ENCODE data around the gene KCNK10. TPM values are rescaled to one million over a fixed set of nuclear protein-coding genes. Genes with fewer than 3 reads are reported as not detected.

The KCNK10 gene
- total and polyA plus RNA-seq, 2 of the 8 experiments (the other 6 are each of a cell fraction or from before 2014, with no cell fraction given), result 0.45 to 0.63 TPM

GRCh38 chr14:88231603-88232002 is 91.5 kb downstream of the KCNK10 start:
- H2BK15ac ChIP-seq (ENCODE audit: low read length), result no peak overlapping the region
- H3K18ac ChIP-seq (ENCODE audit: extremely low read depth, low read length), result no peak overlapping the region
- no peaks in the 10 kb centered on the region for H3K79me2 ChIP-seq (ENCODE audit: control insufficient read depth in 1 of 2, insufficient read depth in 2 of 2, low read length in 2 of 2)
- no peaks in the 10 kb centered on the region for H3K79me1 ChIP-seq (ENCODE audit: low read depth, low read length)
- TF ChIP-seq KDM1A (IDR thresholded peaks at IDR 0.05; ENCODE audit: borderline replicate concordance, low read length), result no peak
- no peak for TF ChIP-seq TEAD4 (IDR thresholded peaks at IDR 0.05; ENCODE audit: low read depth, low read length)
- no peak for TF ChIP-seq ASH2L (IDR thresholded peaks at IDR 0.05; ENCODE audit: low read length)
- TF ChIP-seq EZH2 (IDR thresholded peaks at IDR 0.05; ENCODE audit: low read depth, low read length, severe bottlenecking), result no peak
- TF ChIP-seq ZNF274 (IDR thresholded peaks at IDR 0.05; ENCODE audit: borderline replicate concordance, extremely low read depth, low read length), result no peak
- TF ChIP-seq NANOG (IDR thresholded peaks at IDR 0.05; ENCODE audit: insufficient read depth, low read depth, low read length, poor library complexity, severe bottlenecking), result no peak
- no peak for TF ChIP-seq SIX5 (IDR thresholded peaks at IDR 0.05; ENCODE audit: low read depth, low read length)
- no peak for TF ChIP-seq CEBPB (IDR thresholded peaks at IDR 0.05; ENCODE audit: low read depth, low read length)
- TF ChIP-seq KDM4A (IDR thresholded peaks at IDR 0.05; ENCODE audit: low read depth, low read length, severe bottlenecking), result no peak
- no peak overlapping the region for H2AFZ ChIP-seq (ENCODE audit: low read length)
- no peaks in the 10 kb centered on the region for H3K36me3 ChIP-seq (ENCODE audit: control insufficient read depth in 2 of 4, insufficient read depth in 4 of 4, low read length in 3 of 4)
- H3K23ac ChIP-seq (ENCODE audit: insufficient read length), result no peak overlapping the region
- no peaks in the 10 kb centered on the region for H3K23me2 ChIP-seq (ENCODE audit: low read depth, low read length)
- no peak overlapping the region for H2BK120ac ChIP-seq (replicated peaks; ENCODE audit: low read depth, low read length)
- 85% methylated on average over 5 of the region's 5 CpGs; no CpG with 5 or more reads in 1 of the 2 experiments for WGBS, 2 experiments (ENCODE audit: extremely low coverage in 1 of 2, insufficient coverage in 1 of 2, insufficient read length in 1 of 2, insufficient replicate concordance in 2 of 2, low coverage in 1 of 2, low lambda C conversion rate in 2 of 2, missing lambda C conversion rate in 1 of 2)
- H3K27me3 ChIP-seq (replicated peaks in 1 of 4; ENCODE audit: control insufficient read depth in 3 of 4, extremely low read depth in 1 of 4, insufficient read depth in 3 of 4, low read length in 3 of 4), result no peaks in the 10 kb centered on the region
- ChIA-PET CTCF (ENCODE audit: partially characterized antibody) (interaction anchor here (0.6 to 8.6 kb wide), 7 partner anchors 12 to 217 kb away, joined by 3 to 114 read pairs (median 7); no protein-coding TSS in a partner anchor), POLR2A (ENCODE audit: partially characterized antibody) (no interaction called here)
- no peak overlapping the region for H3K4ac ChIP-seq (replicated peaks; ENCODE audit: insufficient read length, low read depth, low read length)
- no peak overlapping the region for H3K14ac ChIP-seq (ENCODE audit: insufficient read length)
- no peak overlapping the region for H3K4me3 ChIP-seq (ENCODE audit: extremely low read depth in 1 of 4, insufficient read depth in 2 of 4, low read depth in 3 of 4, low read length in 4 of 4)
- no peak for FAIRE-seq
- peaks cover 0 to 6% (median 0%) of the 10 kb centered on the region in 4 experiments; a peak in 1 of 7 replicates for H3K4me1 ChIP-seq (replicated peaks in 1 of 4; ENCODE audit: control insufficient read depth in 3 of 4, insufficient read depth in 4 of 4, low read length in 3 of 4)
- H2BK12ac ChIP-seq (ENCODE audit: low read depth, low read length), result no peak overlapping the region
- no peak overlapping the region for H3K4me2 ChIP-seq (ENCODE audit: insufficient read depth in 1 of 2, low read depth in 2 of 2, low read length in 2 of 2)
- no peak overlapping the region for H3K56ac ChIP-seq (replicated peaks; ENCODE audit: insufficient read length, low read depth, low read length)
- no peak overlapping the region for H2BK5ac ChIP-seq (ENCODE audit: low read depth, low read length)
- H3K27ac ChIP-seq (ENCODE audit: low read depth, low read length), result no peak overlapping the region
- H2BK20ac ChIP-seq (ENCODE audit: low read length), result no peak overlapping the region
- no peak for DNase-seq (ENCODE audit: low read depth in 1 of 2, low spot score in 2 of 2)
- H4K20me1 ChIP-seq (replicated peaks in 1 of 2; ENCODE audit: control insufficient read depth in 1 of 2, insufficient read depth in 2 of 2, low read length in 2 of 2), result no peaks in the 10 kb centered on the region
- no peak overlapping the region for H4K8ac ChIP-seq (ENCODE audit: extremely low read depth, insufficient read depth, low read length)
- no peak overlapping the region for H2AK5ac ChIP-seq (ENCODE audit: low read depth, low read length)
- no peak overlapping the region for H4K5ac ChIP-seq (ENCODE audit: insufficient read length, low read depth, low read length)
- H3K9ac ChIP-seq (replicated peaks in 1 of 4; ENCODE audit: extremely low read depth in 1 of 4, low read depth in 3 of 4, low read length in 3 of 4), result no peak overlapping the region
- no peaks in the 10 kb centered on the region for H3K9me3 ChIP-seq (ENCODE audit: insufficient read depth in 2 of 2, low read depth in 1 of 2, low read length in 1 of 2)
- no peak overlapping the region for H4K91ac ChIP-seq (replicated peaks; ENCODE audit: insufficient read length, low read length)

All from H1 (cell line).